ENCODE measurements around the gene NANOGP8. TPM values are rescaled to one million over a fixed set of nuclear protein-coding genes. Genes with fewer than 3 reads are reported as not detected.

NANOGP8 gene
- total RNA-seq, 4 donors from 2014 or later: 1.2 to 9.4 (median 1.8) TPM

DNA sequence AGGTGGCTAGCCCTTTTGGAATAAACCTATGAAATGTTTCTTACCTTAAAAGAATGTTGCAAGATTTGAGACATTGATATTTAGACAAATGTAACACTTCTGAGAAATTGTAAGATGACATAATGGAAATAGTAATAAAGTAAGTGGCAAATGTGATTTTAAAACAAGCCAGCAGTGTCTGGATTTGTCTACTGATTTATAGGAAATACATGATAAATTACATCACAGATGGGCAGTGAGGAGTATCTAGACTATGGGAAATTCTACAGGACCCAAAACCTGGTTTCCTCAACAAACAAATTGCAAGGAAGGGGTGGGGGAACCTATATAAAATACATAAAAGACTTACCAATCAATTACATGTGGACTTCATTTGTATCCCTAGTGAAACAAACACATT, 37.1 kb downstream of the NANOGP8 start:
- no peak for TF ChIP-seq EP300 (IDR thresholded peaks at IDR 0.05)
- TF ChIP-seq POLR2A (IDR thresholded peaks at IDR 0.05): no peak
- TF ChIP-seq, protein P1, sequence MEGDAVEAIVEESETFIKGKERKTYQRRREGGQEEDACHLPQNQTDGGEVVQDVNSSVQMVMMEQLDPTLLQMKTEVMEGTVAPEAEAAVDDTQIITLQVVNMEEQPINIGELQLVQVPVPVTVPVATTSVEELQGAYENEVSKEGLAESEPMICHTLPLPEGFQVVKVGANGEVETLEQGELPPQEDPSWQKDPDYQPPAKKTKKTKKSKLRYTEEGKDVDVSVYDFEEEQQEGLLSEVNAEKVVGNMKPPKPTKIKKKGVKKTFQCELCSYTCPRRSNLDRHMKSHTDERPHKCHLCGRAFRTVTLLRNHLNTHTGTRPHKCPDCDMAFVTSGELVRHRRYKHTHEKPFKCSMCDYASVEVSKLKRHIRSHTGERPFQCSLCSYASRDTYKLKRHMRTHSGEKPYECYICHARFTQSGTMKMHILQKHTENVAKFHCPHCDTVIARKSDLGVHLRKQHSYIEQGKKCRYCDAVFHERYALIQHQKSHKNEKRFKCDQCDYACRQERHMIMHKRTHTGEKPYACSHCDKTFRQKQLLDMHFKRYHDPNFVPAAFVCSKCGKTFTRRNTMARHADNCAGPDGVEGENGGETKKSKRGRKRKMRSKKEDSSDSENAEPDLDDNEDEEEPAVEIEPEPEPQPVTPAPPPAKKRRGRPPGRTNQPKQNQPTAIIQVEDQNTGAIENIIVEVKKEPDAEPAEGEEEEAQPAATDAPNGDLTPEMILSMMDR (IDR thresholded peaks at IDR 0.05): no peak
- Histone ChIP-seq H3K4me3 (no peak overlapping the region), H3K27me3 (no peaks in the 10 kb centered on the region), H3K27ac (no peak overlapping the region), H3K9me3 (no peaks in the 10 kb centered on the region), H3K36me3 (no peaks in the 10 kb centered on the region), H3K4me1 (no peaks in the 10 kb centered on the region)
- DNase-seq (ENCODE audit: low spot score in 2 of 2): no peak

DNA sequence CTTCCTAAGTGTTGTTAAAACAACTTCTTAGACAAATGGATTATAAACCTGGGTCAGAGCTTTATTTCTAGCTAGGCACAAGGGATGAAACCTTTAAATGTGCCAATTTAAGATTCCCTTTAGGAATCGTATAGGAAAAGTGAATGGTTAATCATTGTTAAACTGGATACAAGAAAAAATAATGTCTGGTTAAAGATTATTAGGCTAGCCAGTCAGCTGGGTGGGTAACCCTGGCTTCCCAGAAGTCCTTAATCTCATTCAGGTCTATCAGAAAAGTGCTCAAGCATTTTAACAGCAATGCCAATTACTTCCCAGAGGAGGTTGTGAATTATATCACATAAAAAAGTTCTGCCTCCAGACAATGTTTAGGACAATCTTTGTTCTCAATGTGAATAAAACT, 37.6 kb downstream of the NANOGP8 start:
- no peak for DNase-seq (ENCODE audit: low spot score in 2 of 2)
- Histone ChIP-seq H3K36me3 (no peaks in the 10 kb centered on the region), H3K27me3 (no peaks in the 10 kb centered on the region), H3K4me3 (no peak overlapping the region), H3K9me3 (no peaks in the 10 kb centered on the region), H3K27ac (no peak overlapping the region), H3K4me1 (no peaks in the 10 kb centered on the region)
- TF ChIP-seq POLR2A (IDR thresholded peaks at IDR 0.05) (no peak), EP300 (IDR thresholded peaks at IDR 0.05) (no peak)
- TF ChIP-seq, protein P1 (IDR thresholded peaks at IDR 0.05): no peak
- WGBS, 2 donors: 59 to 73% methylated on average over 1 of the region's 1 CpG

DNA sequence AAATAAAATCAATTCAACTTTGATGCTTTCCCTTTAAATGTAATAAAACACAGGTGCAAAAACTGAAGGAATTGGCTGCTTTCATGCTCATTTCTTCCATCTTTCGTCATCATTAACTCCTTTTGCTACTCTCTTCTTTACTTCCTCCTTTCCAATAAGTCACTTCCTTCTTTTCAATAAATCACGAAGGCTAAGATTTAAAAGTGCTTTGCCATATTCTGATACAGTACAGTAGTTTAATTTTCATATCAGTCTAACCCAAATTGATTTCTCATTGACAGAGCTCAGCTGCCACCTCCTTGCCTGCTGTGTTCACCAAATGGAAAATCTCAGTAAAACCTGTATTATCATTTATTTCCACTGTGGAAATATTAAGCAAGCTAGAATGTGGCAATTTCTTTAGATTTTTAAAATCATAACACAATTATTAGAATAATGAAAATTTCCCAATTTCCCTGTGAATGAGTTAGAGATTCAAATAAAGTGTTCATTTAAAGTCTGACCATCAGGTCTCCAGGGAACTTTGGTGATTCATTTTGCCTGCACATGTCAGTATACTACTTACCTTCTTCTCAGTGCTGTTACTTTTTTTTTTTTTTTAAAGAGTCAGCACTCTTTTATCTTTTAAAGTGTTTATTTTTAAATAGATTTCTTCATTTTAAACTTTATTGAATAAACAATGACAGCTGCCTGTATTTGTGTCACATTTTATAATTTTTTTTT, 41.6 kb downstream of the NANOGP8 start:
- TF ChIP-seq, protein P1 (IDR thresholded peaks at IDR 0.05): no peak
- no peak for TF ChIP-seq POLR2A (IDR thresholded peaks at IDR 0.05)
- no peak for TF ChIP-seq EP300 (IDR thresholded peaks at IDR 0.05)
- Histone ChIP-seq H3K4me1 (no peaks in the 10 kb centered on the region), H3K4me3 (no peak overlapping the region), H3K27me3 (no peaks in the 10 kb centered on the region), H3K9me3 (no peaks in the 10 kb centered on the region), H3K36me3 (no peaks in the 10 kb centered on the region), H3K27ac (no peak overlapping the region)
- WGBS, 2 donors: 58 to 60% methylated on average over 2 of the region's 2 CpGs
- DNase-seq (ENCODE audit: low spot score in 2 of 2): no peak

DNA sequence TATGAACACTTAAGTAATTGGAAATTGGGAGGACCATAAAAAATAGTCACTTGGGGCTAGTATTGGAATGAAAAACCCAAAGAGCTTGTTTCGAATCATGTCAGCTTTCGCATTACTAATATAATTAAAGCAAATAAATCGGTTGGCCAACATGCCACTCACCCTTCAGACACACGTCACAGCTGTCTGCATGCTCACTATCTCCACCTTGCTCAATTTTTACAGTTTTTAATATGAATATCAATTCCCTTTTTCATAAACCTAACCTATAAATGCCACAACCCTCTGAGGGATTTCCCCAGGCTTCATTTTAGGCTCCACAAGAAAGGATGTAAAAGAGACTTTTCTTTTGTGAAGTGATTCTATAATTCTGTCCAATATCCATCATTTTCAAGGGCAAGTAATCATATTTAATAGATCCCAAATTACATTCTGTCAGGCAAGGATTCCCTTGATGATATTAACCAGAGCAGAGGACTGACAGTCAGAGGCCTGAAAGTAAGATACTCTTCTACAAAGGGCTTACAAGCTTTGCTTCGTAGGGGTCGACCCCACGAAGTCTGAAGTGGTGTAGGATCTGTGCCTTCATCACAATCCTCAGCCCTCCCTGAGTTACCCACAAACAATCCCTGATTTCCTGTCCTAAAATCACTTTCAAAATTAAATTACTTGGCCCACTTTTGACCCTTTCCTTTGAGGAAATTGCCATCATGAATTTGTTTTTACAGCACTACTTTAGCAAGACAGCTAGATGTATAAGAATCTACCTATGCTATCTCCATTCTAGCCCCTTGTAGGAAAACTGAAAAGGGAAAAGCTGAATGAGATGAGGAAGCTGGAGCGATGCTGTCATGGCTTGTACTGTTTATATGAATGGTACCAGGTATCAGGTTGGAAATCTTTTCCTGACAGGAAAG, 44.5 kb downstream of the NANOGP8 start:
- no peak overlapping the region for H3K4me3 ChIP-seq
- WGBS, 2 donors: 81 to 87% methylated on average over 8 of the region's 8 CpGs
- H3K27me3 ChIP-seq: no peaks in the 10 kb centered on the region
- H3K27ac ChIP-seq: no peak overlapping the region
- H3K9me3 ChIP-seq: no peaks in the 10 kb centered on the region
- no peaks in the 10 kb centered on the region for H3K4me1 ChIP-seq
- no peak for DNase-seq (ENCODE audit: low spot score in 2 of 2)
- TF ChIP-seq POLR2A (IDR thresholded peaks at IDR 0.05) (no peak), EP300 (IDR thresholded peaks at IDR 0.05) (no peak)
- TF ChIP-seq, protein P1 (IDR thresholded peaks at IDR 0.05): no peak
- no peaks in the 10 kb centered on the region for H3K36me3 ChIP-seq

Data from tibial nerve (tissue), 4 donors.